ENCODE data around the gene VAV3. TPM values are rescaled to one million over a fixed set of nuclear protein-coding genes. Genes with fewer than 3 reads are reported as not detected.

Gene VAV3
- total RNA-seq, 1 experiment from 2014 or later, result not detected

DNA sequence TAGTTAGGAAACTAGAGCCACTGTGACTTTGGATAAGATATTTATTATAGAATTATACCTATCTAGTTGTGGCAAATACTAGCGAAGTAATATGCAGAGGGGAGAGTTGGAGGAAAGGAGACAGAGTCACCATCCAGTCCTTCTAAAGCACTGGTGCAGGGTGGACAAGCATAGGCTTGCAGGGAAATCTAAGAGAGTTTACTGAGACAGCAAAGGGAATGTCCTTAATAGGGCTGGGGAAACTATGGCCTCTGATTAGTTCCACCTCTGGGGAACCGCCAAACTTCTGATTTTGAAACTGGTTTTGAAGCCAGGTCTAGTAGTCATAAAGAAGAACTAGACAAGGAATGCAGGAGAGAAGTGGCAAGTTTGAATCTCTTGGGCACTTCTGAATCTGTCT lies 407.9 kb downstream of the VAV3 start:
- no TSS peak for BruUV-seq (replicated peaks)
- H3K27ac ChIP-seq (ENCODE audit: low read depth, low read length), result no peak overlapping the region
- H3K9ac ChIP-seq (ENCODE audit: low read length), result no peak overlapping the region
- H3K9me3 ChIP-seq (ENCODE audit: control insufficient read depth in 1 of 2, insufficient read depth in 1 of 2, low read depth in 1 of 2, low read length in 2 of 2), result peaks cover 0 to 6% of the 10 kb centered on the region in 2 experiments; a peak in 2 of 4 replicates
- H3K36me3 ChIP-seq (ENCODE audit: control insufficient read depth in 1 of 2, insufficient read depth in 2 of 2, low read length in 2 of 2), result no peaks in the 10 kb centered on the region
- H3K27me3 ChIP-seq (ENCODE audit: insufficient read depth, low read length), result no peaks in the 10 kb centered on the region
- no peaks in the 10 kb centered on the region for H3K9me2 ChIP-seq (ENCODE audit: insufficient read depth)
- intact Hi-C loops (cut with micrococcal nuclease), result no loop called here
- no peaks in the 10 kb centered on the region for H3K4me1 ChIP-seq (ENCODE audit: control insufficient read depth in 1 of 2, insufficient read depth in 2 of 2, low read length in 2 of 2)
- CTCF ChIA-PET, result no interaction called here
- H3K79me2 ChIP-seq (ENCODE audit: insufficient read depth, low read length), result no peaks in the 10 kb centered on the region
- ATAC-seq (no peak), DNase-seq (ENCODE audit: low read depth, low spot score) (no peak)
- TF ChIP-seq EZH2phosphoT487 (IDR thresholded peaks at IDR 0.05; ENCODE audit: borderline replicate concordance) (no peak), CTCF (IDR thresholded peaks at IDR 0.05 in 2 of 3, conservative IDR thresholded peaks at IDR 0.05 in 1 of 3; ENCODE audit: borderline replicate concordance in 1 of 3, insufficient read depth in 1 of 3, low read depth in 2 of 3, low read length in 2 of 3) (no peak), SRF (IDR thresholded peaks at IDR 0.05; ENCODE audit: low read depth) (no peak), EZH2 (IDR thresholded peaks at IDR 0.05) (no peak), ATF3 (IDR thresholded peaks at IDR 0.05) (no peak), SIN3A (IDR thresholded peaks at IDR 0.05; ENCODE audit: low read depth) (no peak), RAD21 (IDR thresholded peaks at IDR 0.05; ENCODE audit: low read depth) (no peak), CEBPB (IDR thresholded peaks at IDR 0.05; ENCODE audit: low read depth) (no peak), ZNF274 (IDR thresholded peaks at IDR 0.05; ENCODE audit: low read depth, low read length) (no peak), YY1 (IDR thresholded peaks at IDR 0.05; ENCODE audit: extremely low read depth, insufficient replicate concordance, low read depth, low read length) (no peak)
- TF ChIP-seq, protein P1, sequence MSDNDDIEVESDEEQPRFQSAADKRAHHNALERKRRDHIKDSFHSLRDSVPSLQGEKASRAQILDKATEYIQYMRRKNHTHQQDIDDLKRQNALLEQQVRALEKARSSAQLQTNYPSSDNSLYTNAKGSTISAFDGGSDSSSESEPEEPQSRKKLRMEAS (IDR thresholded peaks at IDR 0.05), result no peak
- H2AFZ ChIP-seq (ENCODE audit: low read depth, low read length, poor library complexity, severe bottlenecking), result no peak overlapping the region
- RAD21 ChIA-PET (ENCODE audit: low non-redundant PET in 1 of 2, low total read pairs in 2 of 2, uncharacterized antibody in 2 of 2, unreplicated experiment in 2 of 2), result no interaction called here
- H3K4me2 ChIP-seq (ENCODE audit: low read length), result no peak overlapping the region
- H3K4me3 ChIP-seq (replicated peaks in 1 of 2; ENCODE audit: low read depth in 1 of 2, low read length in 2 of 2), result no peak overlapping the region
- no peaks in the 10 kb centered on the region for H4K20me1 ChIP-seq (ENCODE audit: insufficient read depth)
- POLR2A ChIA-PET, result no interaction called here
